ENCODE measurements around the gene C4A.

- TF ChIP-seq CTCF (IDR thresholded peaks at IDR 0.05): no peak
- no peak for TF ChIP-seq TCF7 (CRISPR knock-in tag; IDR thresholded peaks at IDR 0.05; ENCODE audit: low read depth)
- TF ChIP-seq ELF4 (CRISPR knock-in tag; IDR thresholded peaks at IDR 0.05; ENCODE audit: low read depth): no peak
- no peak for TF ChIP-seq CBFB (CRISPR knock-in tag; IDR thresholded peaks at IDR 0.05; ENCODE audit: low read depth)
- TF ChIP-seq, protein P1, sequence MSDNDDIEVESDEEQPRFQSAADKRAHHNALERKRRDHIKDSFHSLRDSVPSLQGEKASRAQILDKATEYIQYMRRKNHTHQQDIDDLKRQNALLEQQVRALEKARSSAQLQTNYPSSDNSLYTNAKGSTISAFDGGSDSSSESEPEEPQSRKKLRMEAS (CRISPR knock-in tag; IDR thresholded peaks at IDR 0.05): no peak
- no peak for TF ChIP-seq ZNF317 (CRISPR knock-in tag; IDR thresholded peaks at IDR 0.05; ENCODE audit: borderline replicate concordance, low read depth)
- TF ChIP-seq RORB (CRISPR knock-in tag; IDR thresholded peaks at IDR 0.05): no peak
- no peak for TF ChIP-seq ATF3 (CRISPR knock-in tag; conservative IDR thresholded peaks at IDR 0.05)
- no peak for TF ChIP-seq TP53 (CRISPR knock-in tag; IDR thresholded peaks at IDR 0.05)
Observed at GRCh38 chr6:31947070-31947675, 34.7 kb upstream of the C4A start.

Measured in WTC11 (cell line).